ENCODE measurements around the gene CEP350. TPM values are rescaled to one million over a fixed set of nuclear protein-coding genes. Genes with fewer than 3 reads are reported as not detected.

CEP350 gene
- polyA plus RNA-seq, 2 of the 4 experiments (the other 2 are of a cell fraction): 6.4 to 22.6 TPM

DNA sequence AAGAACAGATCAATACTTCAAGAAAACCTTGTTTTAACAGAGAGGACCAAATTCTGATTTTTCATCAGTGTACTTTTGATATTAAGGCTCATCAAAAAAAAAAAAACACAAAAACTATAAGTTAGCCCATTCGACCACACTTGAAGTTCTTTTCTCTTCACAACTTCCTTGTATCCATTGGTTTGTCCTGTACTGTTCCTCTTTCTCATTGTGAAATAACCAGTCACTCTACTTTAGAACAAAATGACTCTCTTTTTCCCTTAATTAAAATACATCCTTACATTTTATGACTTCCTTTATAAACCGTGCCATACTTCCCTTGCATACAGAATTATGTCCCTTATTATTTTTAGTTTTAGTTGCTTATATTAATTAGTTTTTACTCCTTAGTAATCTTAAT is 208.4 kb downstream of the CEP350 start:
- Histone ChIP-seq H3K4me3 (no peak overlapping the region), H3K4me1 (peaks cover 11% of the 10 kb centered on the region), H3K4me2 (no peak overlapping the region), H3K27ac (no peak overlapping the region), H3K9me3 (no peaks in the 10 kb centered on the region)
- TF ChIP-seq SREBF2 (IDR thresholded peaks at IDR 0.05) (no peak), RARB (CRISPR knock-in tag; IDR thresholded peaks at IDR 0.05) (no peak), BHLHE40 (IDR thresholded peaks at IDR 0.05; ENCODE audit: low read depth, low read length) (no peak), PHF8 (IDR thresholded peaks at IDR 0.05; ENCODE audit: borderline replicate concordance, low read depth) (no peak), HDAC2 (IDR thresholded peaks at IDR 0.05) (no peak), HEYL (CRISPR knock-in tag; IDR thresholded peaks at IDR 0.05) (no peak), ZNF302 (CRISPR knock-in tag; IDR thresholded peaks at IDR 0.05) (no peak), HOXA7 (CRISPR knock-in tag; IDR thresholded peaks at IDR 0.05) (no peak)
- TF ChIP-seq, protein P1, sequence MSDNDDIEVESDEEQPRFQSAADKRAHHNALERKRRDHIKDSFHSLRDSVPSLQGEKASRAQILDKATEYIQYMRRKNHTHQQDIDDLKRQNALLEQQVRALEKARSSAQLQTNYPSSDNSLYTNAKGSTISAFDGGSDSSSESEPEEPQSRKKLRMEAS (IDR thresholded peaks at IDR 0.05): no peak
- DNase-seq (ENCODE audit: low read depth in 1 of 2, low spot score in 1 of 2) (no peak), ATAC-seq (no peak), FAIRE-seq (no peak)
- ChIA-PET POLR2A (no interaction called here), CTCF (interaction anchor here (5.9 kb wide), 1 partner anchor 15 kb away, joined by 26 read pairs; no protein-coding TSS in a partner anchor)
- WGBS (ENCODE audit: missing lambda C conversion rate): 65% methylated on average over 2 of the region's 2 CpGs

Other genes with a start within 250 kb of the CEP350 start
- gene FAM163A, start 211.5 kb upstream of the CEP350 start, polyA plus RNA-seq (2011; rRNA removed): not detected in 2 replicates
- not detected in 3 replicates for gene FAM163A, start 211.5 kb upstream of the CEP350 start, polyA plus RNA-seq (2017; fragmentation: RNase III; extraction: RNeasy Plus Mini Kit Qiagen cat#74134 plus additional on column Dnase treatment)
- gene TOR1AIP2, start 77.0 kb upstream of the CEP350 start, polyA plus RNA-seq (2011; rRNA removed): 35.0 and 38.3 TPM in 2 replicates
- gene TOR1AIP2, start 77.0 kb upstream of the CEP350 start, polyA plus RNA-seq (2017; fragmentation: RNase III; extraction: RNeasy Plus Mini Kit Qiagen cat#74134 plus additional on column Dnase treatment): 15.3 to 17.1 TPM (median 16.2 TPM) in 3 replicates
- 38.4 and 44.4 TPM in 2 replicates for gene TOR1AIP1, start 72.5 kb upstream of the CEP350 start, polyA plus RNA-seq (2011; rRNA removed)
- 29.0 to 31.3 TPM (median 31.1 TPM) in 3 replicates for gene TOR1AIP1, start 72.5 kb upstream of the CEP350 start, polyA plus RNA-seq (2017; fragmentation: RNase III; extraction: RNeasy Plus Mini Kit Qiagen cat#74134 plus additional on column Dnase treatment)
- 60.2 and 67.3 TPM in 2 replicates for gene QSOX1, start 200.1 kb downstream of the CEP350 start, polyA plus RNA-seq (2011; rRNA removed)
- 41.5 to 43.8 TPM (median 41.6 TPM) in 3 replicates for gene QSOX1, start 200.1 kb downstream of the CEP350 start, polyA plus RNA-seq (2017; fragmentation: RNase III; extraction: RNeasy Plus Mini Kit Qiagen cat#74134 plus additional on column Dnase treatment)

All from A549 (cell line).